HG03432 (cell line): ENCODE measurements around the gene EPS8L3.
A peak's percentile ranks its signal among the peaks of the same experiment; 100 is the strongest.

Experiments used
- ATAC-seq: cut with Tn5 transposase; IDR thresholded peaks from one replicate; pipeline ENCODE4 v1.9.1; 2021; ENCODE audit warnings: mild to moderate bottlenecking, moderate library complexity; ENCODE audit not compliant: unreplicated experiment

The EPS8L3 gene

GRCh38 chr1:109793486-109794318 is 30.0 kb upstream of the EPS8L3 start:
- ATAC-seq = no peak

DNA sequence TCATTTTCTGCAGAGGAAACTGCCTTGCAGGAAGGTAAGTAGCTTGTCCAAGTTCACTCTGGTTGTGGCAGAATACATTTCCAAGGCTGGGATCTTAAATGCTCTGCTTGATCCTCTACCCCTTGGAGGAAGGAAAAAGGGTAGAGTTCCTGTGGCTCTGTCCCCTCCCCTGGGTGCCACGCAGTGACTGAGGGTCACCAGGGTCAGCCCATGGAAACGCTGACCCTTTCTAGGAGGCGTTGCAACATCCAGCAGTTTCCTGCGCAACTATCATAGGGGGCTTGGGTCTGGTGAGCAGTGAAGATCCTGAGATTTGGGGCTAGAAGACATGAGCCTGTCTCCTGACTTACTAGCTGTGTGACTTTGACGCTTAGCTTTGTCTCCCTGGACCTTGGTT is 29.4 kb upstream of the EPS8L3 start:
- no peak for ATAC-seq

DNA sequence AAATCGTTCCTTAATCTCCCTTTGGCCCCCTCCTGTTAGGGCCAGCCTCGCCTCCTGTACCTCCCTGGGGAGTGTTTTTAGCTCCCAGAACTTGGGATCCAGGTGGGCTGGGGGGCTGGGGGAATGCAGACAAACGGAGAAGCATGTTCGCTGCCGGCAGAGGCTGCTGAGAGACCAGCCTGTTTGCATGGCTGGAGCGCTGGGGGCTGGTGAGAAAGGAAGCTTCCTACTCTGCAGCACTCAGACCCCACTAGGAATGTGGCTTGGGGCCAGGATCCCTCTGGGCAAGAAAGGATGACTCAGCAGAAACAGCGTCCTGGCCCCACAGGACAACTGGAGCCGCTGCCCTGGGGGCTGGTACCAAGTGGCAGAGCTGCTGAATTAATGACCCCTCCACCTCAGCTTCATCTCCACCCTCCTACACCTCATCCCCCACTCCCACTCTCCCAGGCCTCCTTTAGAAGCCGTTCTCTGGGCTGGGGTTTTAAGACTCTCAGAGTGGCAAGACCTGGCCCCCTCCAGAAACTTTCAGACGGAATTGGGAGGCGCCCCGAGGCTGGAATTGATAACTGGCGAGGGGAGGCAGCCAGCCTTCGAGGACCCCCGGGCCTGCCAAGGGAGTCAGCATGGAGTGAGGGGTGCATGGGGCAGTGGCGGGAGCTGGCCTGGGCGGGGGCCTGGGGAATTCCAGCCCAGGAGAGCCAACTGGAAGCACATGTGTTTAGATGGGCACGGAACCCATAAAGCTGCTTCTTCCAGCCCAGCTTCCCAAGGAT is 28.5 kb upstream of the EPS8L3 start:
- no peak for ATAC-seq

DNA sequence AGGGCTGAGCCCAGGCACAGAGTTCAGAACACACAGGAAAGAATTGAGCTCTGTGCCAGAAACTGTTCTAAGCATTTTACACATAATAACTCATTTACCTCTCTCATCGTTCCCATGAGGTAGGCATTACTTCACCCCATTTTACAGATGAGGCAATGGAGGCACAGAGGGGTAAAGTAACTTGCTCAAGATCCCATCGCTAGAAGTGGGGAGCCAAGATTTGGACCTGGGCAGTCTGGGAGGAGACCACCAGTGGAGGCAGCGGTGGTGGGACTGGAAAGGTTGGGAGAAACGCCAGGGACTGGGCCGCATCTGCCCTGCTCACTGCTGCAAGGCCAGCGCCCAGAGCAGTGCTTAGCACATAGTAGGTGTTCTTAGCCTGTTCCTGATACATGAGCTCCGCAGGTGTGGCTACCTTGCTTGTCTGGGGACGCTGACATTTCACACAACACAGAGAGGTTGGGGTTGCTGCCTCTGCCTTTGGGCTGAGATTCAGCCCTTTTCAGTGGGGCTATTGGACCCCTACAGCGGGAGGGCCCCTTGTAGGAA is 27.8 kb upstream of the EPS8L3 start:
- ATAC-seq = no peak

DNA sequence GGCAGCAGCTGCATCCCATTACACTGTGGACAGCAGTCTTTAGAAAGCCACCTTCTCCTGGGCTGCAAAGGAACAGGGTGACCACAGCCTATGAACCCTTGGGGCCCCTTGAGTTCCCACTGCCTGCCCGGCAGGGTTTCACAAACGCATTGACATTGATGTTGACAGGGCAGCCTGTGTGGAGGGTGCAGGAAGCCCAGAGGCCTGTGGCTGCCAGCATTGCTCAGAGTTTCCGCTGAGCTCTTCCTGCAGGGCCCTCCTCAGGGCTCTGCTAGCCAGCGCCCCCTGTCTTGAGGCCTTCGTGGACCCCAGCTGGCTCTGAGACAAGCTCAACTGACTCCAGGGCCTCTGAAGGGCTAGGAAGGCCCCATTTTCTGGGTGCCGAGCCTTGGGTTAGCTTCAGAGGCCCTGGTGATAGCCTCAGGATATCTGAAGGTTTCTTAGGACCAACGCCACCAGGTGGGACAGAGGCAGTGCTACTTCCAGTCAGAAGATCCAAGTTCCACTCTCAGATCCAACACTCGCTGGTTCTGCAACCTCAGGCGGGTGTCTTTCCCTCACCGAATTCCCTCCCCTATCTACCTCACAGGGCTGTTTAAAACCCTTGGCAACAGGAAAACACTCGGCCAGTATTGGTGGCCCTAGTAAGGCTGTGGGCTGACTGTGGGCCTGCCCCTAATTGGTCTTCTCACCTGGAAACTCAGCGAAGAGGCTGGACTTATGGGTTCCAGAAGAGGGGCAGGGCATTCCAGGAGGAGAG is 27.2 kb upstream of the EPS8L3 start:
- peak; percentile 77 for ATAC-seq

GRCh38 chr1:109790329-109790728 is 26.6 kb upstream of the EPS8L3 start:
- no peak for ATAC-seq

GRCh38 chr1:109789551-109790180 is 25.9 kb upstream of the EPS8L3 start:
- ATAC-seq = no peak

DNA sequence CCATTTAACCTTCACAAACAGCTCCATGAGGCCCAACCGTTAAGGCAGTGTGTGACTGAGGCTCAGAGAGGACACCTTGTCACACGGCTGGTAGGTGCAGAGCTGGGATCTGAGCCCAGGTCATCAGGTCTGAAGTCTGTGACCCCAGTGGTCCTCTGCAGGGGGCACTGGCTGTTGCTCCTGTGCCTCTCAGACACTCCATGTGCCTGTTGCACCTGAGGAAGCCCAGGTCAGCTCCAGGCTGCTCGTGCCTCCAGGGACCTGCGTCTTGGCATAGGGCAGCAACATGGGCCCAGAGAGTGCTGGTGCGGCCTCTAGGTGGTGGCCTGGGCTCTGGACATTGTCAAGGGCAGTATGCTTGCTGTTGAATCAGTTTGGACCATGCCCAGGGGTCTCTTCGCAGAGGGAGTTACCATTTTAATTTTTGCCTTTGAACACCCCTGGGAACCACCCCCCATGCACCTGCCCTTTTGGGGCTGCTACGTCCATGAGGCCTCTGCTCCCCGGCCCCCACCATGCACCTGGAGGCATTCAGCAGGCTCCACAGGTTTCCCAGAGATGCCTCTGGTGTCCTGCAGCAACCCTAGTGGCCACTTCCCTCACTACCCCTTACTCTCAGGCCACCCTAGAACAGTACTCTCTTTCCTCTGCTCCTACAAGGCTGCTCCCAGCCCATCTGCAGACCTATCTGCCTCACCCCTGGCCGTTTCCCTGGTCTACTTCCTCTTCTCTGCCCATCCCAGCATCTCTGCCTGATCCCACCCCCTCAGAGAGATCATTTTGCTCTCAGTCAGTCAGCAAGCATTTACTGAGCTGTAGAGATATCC is 25.2 kb upstream of the EPS8L3 start:
- no peak for ATAC-seq

GRCh38 chr1:109787845-109788601 is 24.3 kb upstream of the EPS8L3 start:
- ATAC-seq = no peak

- ATAC-seq = no peak
Observed at GRCh38 chr1:109787211-109787844, 23.6 kb upstream of the EPS8L3 start.

- no peak for ATAC-seq
Observed at GRCh38 chr1:109786531-109787021, 22.9 kb upstream of the EPS8L3 start.

DNA sequence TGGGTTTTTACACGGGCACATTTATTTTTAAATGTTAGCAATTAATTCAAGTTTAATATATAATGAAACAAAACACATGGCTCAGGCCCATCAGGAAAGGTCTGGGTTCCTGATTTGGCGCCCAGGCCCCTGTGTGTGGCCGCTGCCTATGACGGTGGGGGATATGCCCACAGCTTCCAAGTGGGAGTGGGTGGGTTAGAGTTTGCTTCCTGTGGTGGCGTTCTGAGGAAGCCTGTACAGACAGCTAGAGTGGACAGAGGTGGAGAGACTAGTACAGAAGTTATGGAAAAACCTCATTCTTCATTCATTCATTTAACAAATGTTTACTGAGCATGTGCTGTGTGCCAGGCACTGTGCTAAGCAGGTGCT is 22.4 kb upstream of the EPS8L3 start:
- no peak for ATAC-seq

GRCh38 chr1:109785446-109786111 is 21.9 kb upstream of the EPS8L3 start:
- ATAC-seq = no peak

DNA sequence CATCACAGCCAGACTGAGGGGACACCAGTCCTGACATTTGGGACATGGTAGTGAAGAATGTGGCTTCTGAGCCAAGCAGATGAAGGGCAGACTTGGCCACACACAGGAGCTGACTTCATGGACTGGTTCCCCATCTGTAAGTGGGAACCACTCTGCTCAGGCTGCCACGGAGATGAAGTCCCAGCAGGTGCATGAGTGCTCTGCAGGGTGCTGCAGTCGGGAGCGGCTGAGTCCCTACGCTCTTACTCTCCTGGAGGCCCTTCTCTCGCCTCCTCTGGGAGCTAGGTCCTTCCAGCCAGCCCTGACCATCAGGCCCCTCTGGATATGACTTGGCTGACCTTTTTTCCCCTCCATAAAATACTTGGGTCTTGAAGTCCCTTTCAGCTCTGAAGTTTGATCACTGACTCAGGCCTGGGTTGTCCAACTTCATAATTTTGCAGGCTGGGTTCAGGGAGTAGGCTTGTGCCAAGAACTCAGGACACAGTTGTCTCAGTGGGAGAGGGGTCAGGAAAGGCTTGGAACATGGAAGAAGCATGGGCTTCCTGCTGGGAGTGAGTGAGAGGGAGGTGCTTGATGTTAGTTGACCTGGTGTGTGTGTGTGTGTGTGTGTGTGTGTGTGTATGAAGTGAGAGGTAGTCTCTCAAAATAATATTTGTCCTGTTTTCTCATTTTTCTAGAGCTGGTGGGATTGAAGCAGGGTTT is 21.0 kb upstream of the EPS8L3 start:
- ATAC-seq = no peak

GRCh38 chr1:109783436-109783835 is 19.7 kb upstream of the EPS8L3 start:
- ATAC-seq = no peak

- no peak for ATAC-seq
Observed at GRCh38 chr1:109782927-109783326, 19.2 kb upstream of the EPS8L3 start.

GRCh38 chr1:109782514-109782913 is 18.8 kb upstream of the EPS8L3 start:
- ATAC-seq = no peak
